CD4-positive, alpha-beta T cell treated with Interleukin-4 for 1 hour (primary cell): Measurements from ENCODE around the gene KDM1B.
"Not testable (repeated sequence)": the region's sequence is repeated elsewhere in the genome, so short reads cannot be mapped to it uniquely, and the experiment has no call there.

Experiments
- DNase-seq, 2 donors: peaks; one replicate each; pipeline ENCODE4 v3.0.0-alpha.2; 2020 to 2022

The KDM1B gene

DNA sequence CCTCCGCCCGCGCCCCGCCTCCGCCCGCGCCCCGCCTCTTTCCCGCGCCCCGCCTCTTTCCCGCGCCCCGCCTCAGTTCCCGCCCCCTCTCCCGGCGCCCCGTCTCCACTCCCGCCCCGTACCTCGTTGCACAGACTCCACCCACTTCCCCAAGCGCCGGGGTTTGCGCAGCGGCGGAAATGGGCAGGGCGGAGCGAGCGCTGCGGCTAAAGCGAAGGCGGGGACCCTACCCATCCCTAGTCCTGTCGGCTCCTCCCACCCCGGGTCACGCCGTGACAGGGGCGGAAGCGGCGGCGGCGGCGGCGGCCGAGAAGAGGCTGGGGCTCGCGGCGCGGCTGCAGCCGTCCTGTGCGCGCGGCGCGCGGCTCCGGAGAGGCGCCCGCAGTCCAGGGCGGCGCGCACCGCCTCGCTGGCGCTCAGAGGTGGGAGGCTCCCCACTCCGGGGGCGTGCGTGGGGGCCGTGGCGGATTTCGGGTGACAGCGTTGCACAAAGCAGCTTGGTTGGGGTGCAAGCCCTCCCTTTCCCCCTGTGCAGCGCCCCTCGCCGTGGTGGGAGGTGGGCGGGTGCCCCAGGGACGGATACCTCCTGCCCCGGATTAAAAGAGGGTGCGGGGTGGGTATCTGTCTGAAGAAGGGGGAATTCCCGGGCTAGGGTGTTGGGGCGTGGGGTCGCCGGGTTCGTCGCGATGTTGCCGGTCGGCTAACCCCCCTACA is at the start of gene KDM1B:
Gene KDM1B (plus strand): TSS at position 273 of the 714 bp plus-strand sequence. CDS start 4,474 bp downstream, outside the sequence.
- DNase-seq = peak; percentile 99

GRCh38 chr6:18107061-18107460 is 48.2 kb upstream of the KDM1B start:
- DNase-seq = no peak

GRCh38 chr6:18110162-18110561 is 45.1 kb upstream of the KDM1B start:
- DNase-seq = no peak

DNA sequence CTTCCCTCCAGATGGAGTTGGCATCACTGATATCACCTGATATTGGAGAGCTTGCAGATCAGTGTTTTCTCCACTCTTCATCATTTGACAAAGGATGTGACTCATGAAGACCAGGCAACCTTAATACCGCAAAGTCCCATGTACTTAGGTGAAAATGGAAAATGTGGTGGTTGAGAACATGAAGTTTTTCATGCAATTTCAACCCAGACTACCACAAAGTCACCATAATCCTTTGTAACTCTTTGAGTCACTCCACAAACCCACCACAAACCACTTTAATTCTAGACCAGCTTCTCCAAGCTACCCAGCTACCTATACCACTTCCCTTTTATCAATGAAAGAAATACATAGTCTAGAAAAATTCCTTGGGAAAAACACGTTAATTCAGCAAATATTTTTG is 39.9 kb upstream of the KDM1B start:
- DNase-seq = no peak

DNA sequence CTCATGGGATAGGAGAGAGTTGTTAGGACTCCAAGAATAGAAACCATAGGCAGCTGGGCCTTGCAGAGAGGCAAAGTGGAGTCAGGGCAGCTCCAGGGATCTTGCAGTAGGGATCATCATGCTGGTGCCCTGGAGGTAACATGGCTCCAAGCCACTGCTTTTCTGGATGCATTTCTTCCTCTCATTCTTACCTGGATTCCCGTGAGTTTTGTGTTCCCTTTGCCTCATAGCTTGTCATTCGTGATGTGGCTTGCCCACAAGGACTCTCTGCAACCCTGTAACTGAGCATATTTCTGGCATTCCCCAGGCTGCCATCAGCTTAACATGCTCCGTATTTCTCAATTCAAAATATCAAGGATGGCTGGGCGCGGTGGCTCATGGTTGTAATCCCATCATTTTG is 38.1 kb upstream of the KDM1B start:
- DNase-seq = no peak

DNA sequence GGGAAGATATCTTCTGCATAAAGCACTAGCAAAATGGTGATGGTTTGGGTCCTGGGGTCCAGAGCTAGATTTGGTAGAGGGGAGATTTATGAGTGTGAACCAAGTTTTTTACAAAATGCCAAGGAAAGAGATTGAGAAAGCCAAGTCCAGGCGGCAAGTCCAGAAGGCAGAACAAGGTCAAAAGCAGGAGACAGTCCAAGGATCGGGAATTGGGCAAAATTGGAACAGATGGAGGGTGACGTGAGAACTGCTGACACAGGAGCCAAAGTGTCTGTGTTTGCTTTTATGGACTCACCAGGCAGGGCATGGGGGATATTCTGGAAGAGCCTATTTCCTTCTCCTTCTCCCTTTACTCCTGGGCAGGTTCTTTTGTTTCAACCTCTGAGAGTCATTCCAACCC is 36.9 kb upstream of the KDM1B start:
- DNase-seq = no peak

DNA sequence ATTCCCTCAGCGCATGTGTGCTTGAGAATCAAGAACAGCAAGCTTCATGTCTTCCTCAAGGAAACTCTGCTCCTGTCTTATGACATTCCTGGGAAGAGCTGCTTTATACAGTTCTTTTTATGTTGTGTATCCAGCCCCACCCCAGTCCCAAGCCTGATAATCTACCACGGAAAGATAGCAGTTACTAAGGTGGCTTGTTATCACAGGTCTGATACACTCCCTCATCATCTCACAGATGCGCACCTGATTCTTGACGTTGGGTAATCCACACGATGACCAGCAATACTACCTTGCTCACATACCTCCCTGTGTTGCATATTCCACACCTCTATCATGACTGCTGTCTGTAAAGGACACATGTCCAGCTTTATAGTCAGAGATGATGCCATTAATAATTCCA is 36.0 kb upstream of the KDM1B start:
- DNase-seq = no peak

- no peak for DNase-seq
Measured at GRCh38 chr6:18121580-18122127, 33.6 kb upstream of the KDM1B start.

DNA sequence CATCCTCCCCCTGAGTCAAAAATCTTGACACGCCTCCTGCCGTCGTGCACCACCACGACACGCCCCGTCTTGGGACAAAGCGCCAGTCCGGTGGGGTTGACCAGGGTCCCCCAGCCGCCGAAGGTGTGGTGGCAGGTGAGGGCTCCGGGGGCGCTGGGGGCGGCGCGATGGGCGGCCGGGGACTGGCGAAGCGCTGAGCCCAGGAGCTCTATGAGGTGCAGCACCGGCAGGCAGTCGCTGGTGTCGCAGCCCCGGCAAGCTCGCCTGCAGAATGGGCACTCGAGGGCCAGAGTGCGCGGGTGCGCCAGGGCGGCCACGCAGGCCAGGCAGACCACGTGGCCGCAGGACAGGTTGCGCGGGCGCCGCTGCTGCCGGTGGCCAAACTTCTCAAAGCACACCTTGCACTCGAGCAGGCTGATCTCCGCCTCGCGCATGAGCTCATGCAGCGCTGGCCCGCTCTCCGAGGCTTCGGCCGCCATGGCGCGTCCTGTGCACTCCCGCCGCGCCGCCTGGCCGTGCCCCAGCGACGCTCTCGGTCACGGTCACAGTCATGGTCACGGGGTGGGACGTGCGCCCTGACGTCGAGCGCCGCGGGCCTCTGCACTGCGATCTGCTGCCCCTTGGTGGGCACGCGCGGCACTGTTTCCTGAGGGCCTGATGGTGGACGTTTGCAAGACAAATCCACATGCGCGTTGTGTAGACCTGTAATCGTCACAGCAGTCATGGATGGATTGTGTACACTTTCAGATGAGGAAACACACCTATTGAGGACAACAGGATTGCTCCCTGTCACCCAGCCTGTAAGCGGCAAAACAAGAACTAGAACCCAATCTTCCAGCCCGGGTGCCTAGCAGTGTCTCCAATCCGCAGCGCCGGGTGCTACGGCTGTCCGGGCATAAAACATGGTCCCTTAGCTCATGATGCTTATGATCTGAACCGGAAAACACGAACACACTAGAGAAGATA is 32.8 kb upstream of the KDM1B start, which contains the start of gene NHLRC1:
Gene NHLRC1 (minus strand): TSS at position 550 of the 966 bp plus-strand sequence. CDS start 71 bp downstream, at position 479.
- peak; percentile 75 to 83 for DNase-seq

DNA sequence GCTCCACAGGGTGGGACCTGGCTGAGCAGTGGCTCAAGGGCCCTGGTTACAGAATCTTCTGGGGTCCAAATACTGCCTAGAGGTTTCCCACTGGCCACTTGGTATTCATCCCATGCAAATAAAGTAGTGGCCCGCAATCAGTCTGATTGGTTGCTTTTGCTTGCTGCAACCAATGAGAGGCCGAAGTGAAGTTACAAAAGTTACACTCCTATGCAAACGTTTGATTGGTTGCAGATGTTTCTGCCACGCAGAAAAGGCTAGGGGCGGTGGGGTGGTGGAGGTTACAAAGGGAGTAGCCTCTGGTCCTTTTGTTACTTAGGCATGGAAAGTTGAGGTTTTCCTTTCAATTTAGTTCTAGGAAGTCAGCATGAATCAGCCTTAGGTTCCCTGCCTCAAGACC is 29.1 kb upstream of the KDM1B start:
- DNase-seq = no peak

DNA sequence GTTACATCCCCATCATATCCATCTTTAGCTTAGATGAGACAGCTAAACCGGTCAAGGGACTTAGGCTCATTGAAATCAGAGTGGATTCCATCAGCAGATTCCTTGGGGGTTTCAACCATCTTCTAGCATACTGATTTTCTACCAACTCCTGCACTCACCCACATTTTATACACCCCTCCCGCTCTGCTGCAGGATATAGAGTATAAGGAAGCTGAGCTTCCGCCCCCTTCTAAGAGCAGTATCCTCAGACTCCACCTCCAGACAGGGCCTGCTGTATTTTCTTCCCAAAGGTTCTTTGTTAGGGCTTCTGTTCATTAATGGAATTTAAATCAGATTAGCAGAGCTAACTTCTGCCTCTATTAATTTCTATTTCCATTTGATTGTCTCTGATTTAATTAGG is 22.9 kb upstream of the KDM1B start:
- DNase-seq = no peak

DNA sequence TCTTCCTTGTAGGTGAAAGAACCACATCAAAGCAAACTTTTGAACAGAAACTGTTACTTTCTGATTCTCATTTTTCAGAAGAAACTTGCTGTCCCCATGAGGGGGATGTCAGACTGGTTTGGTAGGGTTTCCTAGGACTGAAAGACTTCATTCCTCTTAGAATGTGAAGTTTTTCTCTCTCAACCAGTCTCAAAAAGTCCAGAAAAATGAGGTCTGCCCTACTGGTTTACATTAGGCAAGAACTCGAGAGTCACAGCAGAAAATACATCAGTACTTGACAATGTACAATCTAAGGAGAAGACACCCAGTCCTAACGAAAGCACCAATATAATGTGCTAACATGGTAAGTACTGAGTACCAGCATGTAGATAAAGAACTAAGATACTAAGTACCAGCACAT is 20.1 kb upstream of the KDM1B start:
- no peak for DNase-seq

DNA sequence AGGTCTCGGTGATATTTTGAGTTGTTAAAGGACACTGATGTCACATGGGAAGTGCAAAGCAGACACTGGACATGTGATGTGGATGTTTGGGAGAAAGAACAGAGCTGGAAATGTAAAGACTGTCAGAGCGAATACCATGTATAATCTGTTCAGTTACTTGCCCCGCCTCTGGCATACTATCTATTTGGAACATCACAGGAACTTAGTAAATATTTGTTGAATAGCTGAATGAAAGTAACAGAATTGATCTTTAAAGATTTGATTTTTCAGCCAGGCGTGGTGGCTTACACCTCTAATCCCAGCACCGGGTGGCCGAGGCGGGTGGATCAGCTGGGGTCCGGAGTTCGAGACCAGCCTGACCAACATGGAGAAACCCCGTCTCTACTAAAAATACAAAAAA is 19.0 kb upstream of the KDM1B start:
- DNase-seq = no peak

- DNase-seq = no peak
Measured at GRCh38 chr6:18138906-18139305, 16.3 kb upstream of the KDM1B start.

GRCh38 chr6:18139935-18140621 is 15.1 kb upstream of the KDM1B start:
- DNase-seq = no peak

DNA sequence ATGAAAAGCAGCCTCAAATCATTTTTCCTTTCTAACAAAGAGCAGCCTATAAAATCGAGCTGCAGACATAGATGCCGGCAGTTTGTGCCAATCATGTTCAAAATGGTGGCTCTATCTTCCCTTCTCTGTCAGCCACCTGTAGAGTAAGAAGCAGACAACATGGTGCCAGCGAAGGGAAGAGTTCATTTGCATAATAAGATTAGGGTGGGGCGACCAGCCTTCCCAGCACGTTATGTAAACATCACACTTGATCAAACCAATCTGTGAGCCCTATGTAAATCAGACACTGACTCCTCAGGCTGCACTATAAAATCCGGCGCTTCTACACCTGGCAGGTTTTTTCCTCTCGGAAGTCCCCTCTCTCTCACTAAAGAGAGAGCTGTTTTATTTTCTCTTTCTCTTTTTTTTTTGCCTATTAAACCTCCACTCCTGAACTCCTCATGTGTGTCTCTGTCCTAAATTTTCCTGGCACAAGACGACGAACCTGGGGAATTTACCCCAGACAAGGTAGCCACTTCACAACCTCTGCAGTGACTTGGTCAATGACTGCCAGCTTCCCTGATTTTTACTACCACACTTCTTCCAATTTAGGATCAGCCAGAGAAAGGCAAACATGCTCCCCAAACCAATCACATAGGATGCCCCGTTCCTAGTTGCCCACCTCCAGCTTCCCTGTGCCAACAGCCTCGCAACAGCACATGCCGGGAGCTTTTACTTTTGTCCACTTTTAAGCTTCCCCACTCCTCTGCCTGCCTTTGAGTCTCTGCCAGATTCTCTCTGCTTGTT is 13.2 kb upstream of the KDM1B start:
- DNase-seq = no peak

DNA sequence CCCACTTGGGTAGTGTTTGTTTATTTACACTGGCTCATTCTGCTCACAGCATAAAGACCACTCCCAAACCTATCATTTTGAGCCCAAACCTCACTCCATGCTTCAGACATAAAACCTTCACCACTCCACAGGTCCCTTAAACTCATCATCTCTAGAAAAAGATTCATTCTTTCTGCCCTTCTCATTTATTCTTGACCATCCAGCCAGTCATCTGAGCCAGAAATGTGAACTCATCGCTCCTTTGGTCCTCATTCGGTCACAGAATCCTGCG is 12.7 kb upstream of the KDM1B start:
- DNase-seq = no peak

- DNase-seq = no peak
Measured at GRCh38 chr6:18147160-18147559, 8.1 kb upstream of the KDM1B start.

GRCh38 chr6:18147616-18148015 is 7.6 kb upstream of the KDM1B start:
- no peak for DNase-seq

DNA sequence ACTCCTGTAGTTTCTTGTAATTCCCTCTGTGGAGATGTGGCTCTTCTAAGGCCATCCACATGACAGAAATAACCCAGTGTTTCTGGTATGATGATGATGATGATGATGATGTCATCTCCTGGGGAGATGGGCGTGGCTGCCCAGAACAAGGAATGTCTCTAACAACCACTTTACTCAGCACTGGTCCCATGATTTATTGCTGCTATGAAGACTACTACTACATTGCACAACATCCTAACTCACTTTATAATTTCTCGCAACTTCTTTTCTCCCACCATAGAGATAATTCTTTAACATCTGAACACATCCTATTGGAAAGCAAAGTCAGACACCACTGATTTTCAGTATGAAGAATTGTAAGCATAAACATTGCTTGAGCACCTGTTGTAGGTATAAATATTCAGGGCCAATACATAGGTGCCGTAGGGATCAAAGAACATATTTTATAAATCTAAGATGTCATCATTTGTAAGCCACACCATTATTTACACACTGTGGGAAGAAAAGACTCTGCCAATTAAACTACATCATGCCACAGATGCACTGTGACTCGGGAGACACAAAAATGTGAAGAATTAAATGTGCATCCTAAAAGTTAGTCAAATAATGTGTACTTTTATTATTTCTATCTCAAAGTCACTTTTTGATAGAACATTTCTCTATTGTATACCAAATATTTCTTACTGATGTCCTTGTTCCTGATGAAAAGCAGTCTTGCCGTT is 6.8 kb upstream of the KDM1B start:
- DNase-seq = peak in 1 of 2 donors; percentile 12

DNA sequence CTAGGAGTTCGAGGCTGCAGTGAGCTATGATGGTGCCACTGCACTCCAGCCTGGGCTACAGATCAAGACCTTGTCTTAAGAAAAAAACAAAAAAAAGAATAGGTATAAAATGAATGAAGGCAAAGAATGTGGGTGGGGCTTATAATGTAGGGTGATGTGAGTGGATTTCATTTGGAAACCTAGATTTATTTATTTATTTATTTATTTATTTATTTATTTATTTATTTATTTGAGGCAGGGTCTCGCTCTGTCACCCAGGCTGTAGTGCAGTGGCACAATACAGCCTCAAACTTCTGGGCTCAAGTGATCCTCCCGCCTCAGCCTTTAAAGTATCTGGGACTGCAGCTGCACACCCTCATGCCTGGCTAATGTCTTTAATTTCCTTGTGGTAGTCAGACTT is 3.8 kb upstream of the KDM1B start:
- DNase-seq = not testable (repeated sequence)

GRCh38 chr6:18151801-18152200 is 3.4 kb upstream of the KDM1B start:
- DNase-seq = no peak
